Measurements from ENCODE around the gene METRN. TPM values are rescaled to one million over a fixed set of nuclear protein-coding genes. Genes with fewer than 3 reads are reported as not detected.

Gene METRN
- polyA plus RNA-seq, 3 donors = 0.97 to 5.4 (median 1.7) TPM

- Histone ChIP-seq H4K20me1 (ENCODE audit: insufficient read depth, low read length) (no peaks in the 10 kb centered on the region), H3K9me3 (replicated peaks in 1 of 2; ENCODE audit: control insufficient read depth in 1 of 2, insufficient read depth in 1 of 2, low read length in 2 of 2) (no peaks in the 10 kb centered on the region), H3K27me3 (ENCODE audit: control insufficient read depth in 2 of 2, insufficient read depth in 2 of 2, low read length in 2 of 2) (no peaks in the 10 kb centered on the region), H3K79me2 (ENCODE audit: insufficient read depth, low read length) (no peaks in the 10 kb centered on the region), H3K27ac (ENCODE audit: low read depth in 1 of 2, low read length in 2 of 2) (no peak overlapping the region), H3K4me1 (ENCODE audit: control insufficient read depth in 1 of 2, insufficient read depth in 2 of 2, low read length in 2 of 2) (no peaks in the 10 kb centered on the region), H2AFZ (ENCODE audit: insufficient read depth, low read depth, low read length, poor library complexity, severe bottlenecking) (no peak overlapping the region), H3K4me2 (replicated peaks; ENCODE audit: extremely low read depth, low read length, poor library complexity, severe bottlenecking) (no peak overlapping the region), H3K4me3 (replicated peaks in 1 of 3; ENCODE audit: low read depth in 2 of 3, low read length in 3 of 3) (no peak overlapping the region), H3K36me3 (replicated peaks in 1 of 2; ENCODE audit: control insufficient read depth in 1 of 2, insufficient read depth in 2 of 2, low read length in 2 of 2) (peaks cover 60 to 82% of the 10 kb centered on the region in 2 donors), H3K9ac (ENCODE audit: insufficient read depth, low read length, poor library complexity, severe bottlenecking) (no peak overlapping the region)
- intact Hi-C loops (cut with micrococcal nuclease) = no loop called here
- Mint-ChIP-seq H3K4me1 (peaks cover 3% of the 10 kb centered on the region), H3K27me3 (ENCODE audit: low read depth in 3 of 3) (peaks cover 0 to 4% (median 3%) of the 10 kb centered on the region in 3 donors), H3K4me3 (no peak overlapping the region), H3K36me3 (peaks cover 56 to 80% of the 10 kb centered on the region in 2 donors), H3K27ac (no peak overlapping the region), H3K9me3 (no peaks in the 10 kb centered on the region)
- DNase-seq = no peak
- TF ChIP-seq CTCF (IDR thresholded peaks at IDR 0.05) = no peak
- 96% methylated on average over 49 of the region's 49 CpGs for WGBS (ENCODE audit: insufficient coverage)
Measured at GRCh38 chr16:734208-734980, 19.5 kb downstream of the METRN start.

GRCh38 chr16:734981-735881 is 20.3 kb downstream of the METRN start:
- Mint-ChIP-seq H3K27me3 (ENCODE audit: low read depth in 3 of 3) (peaks cover 0 to 3% (median 0%) of the 10 kb centered on the region in 3 donors), H3K4me1 (peaks cover 12% of the 10 kb centered on the region), H3K27ac (no peak overlapping the region), H3K9me3 (no peaks in the 10 kb centered on the region), H3K4me3 (no peak overlapping the region), H3K36me3 (peaks cover 56 to 83% of the 10 kb centered on the region in 2 donors)
- H3K4me3 ChIP-seq (replicated peaks in 1 of 3; ENCODE audit: low read depth in 2 of 3, low read length in 3 of 3) = no peak overlapping the region
- intact Hi-C loops (cut with micrococcal nuclease) = no loop called here
- no peak for DNase-seq
- peaks cover 7% of the 10 kb centered on the region in 2 donors for H3K4me1 ChIP-seq (ENCODE audit: control insufficient read depth in 1 of 2, insufficient read depth in 2 of 2, low read length in 2 of 2)
- peaks cover 5% of the 10 kb centered on the region for H4K20me1 ChIP-seq (ENCODE audit: insufficient read depth, low read length)
- H2AFZ ChIP-seq (ENCODE audit: insufficient read depth, low read depth, low read length, poor library complexity, severe bottlenecking) = no peak overlapping the region
- H3K79me2 ChIP-seq (ENCODE audit: insufficient read depth, low read length) = peaks cover 7% of the 10 kb centered on the region
- no peak overlapping the region for H3K9ac ChIP-seq (ENCODE audit: insufficient read depth, low read length, poor library complexity, severe bottlenecking)
- no peak overlapping the region for H3K4me2 ChIP-seq (replicated peaks; ENCODE audit: extremely low read depth, low read length, poor library complexity, severe bottlenecking)
- TF ChIP-seq CTCF (IDR thresholded peaks at IDR 0.05) = no peak
- no peak overlapping the region for H3K27ac ChIP-seq (ENCODE audit: low read depth in 1 of 2, low read length in 2 of 2)
- WGBS (ENCODE audit: insufficient coverage) = 95% methylated on average over 25 of the region's 25 CpGs
- H3K9me3 ChIP-seq (replicated peaks in 1 of 2; ENCODE audit: control insufficient read depth in 1 of 2, insufficient read depth in 1 of 2, low read length in 2 of 2) = no peaks in the 10 kb centered on the region
- H3K36me3 ChIP-seq (replicated peaks in 1 of 2; ENCODE audit: control insufficient read depth in 1 of 2, insufficient read depth in 2 of 2, low read length in 2 of 2) = peaks cover 60 to 79% of the 10 kb centered on the region in 2 donors
- no peaks in the 10 kb centered on the region for H3K27me3 ChIP-seq (ENCODE audit: control insufficient read depth in 2 of 2, insufficient read depth in 2 of 2, low read length in 2 of 2)
